ENCODE data around the gene OR4C5.
"Not testable (repeated sequence)": the region's sequence is repeated elsewhere in the genome, so short reads cannot be mapped to it uniquely, and the experiment has no call there.

Gene OR4C5

GRCh38 chr11:48366365-48366764, at the start of gene OR4C5:
Gene OR4C5, minus strand, starts transcription at chr11:48366465. Its CDS starts 0 bp downstream, at chr11:48366465.
- DNase-seq, result no peak

- DNase-seq, result no peak
These were observed 18.4 kb upstream of the OR4C5 start for GRCh38 chr11:48384670-48385069.

GRCh38 chr11:48384151-48384550, 17.9 kb upstream of the OR4C5 start:
- not testable (repeated sequence) for DNase-seq

GRCh38 chr11:48361289-48361688, 5.0 kb downstream of the OR4C5 start:
- DNase-seq, result not testable (repeated sequence)

DNA sequence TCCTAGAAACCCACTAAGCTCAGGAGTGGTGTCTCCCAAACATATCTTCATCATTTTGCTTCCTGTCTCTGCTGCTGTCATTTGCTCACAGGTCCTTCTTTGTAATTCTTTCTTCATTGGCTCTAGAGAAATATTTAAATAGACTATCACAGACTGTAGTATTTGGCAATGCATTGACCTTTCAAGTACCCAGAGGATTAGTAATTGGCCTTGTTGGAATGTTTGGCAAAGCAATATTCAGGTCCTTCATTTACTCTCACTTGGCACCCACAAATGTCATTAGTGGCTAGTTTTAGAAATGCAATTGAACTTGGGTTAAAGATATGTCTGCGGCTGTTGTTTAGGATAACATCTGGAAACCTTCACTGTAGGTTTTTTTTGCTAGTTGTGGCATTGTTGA, 11.6 kb downstream of the OR4C5 start:
- DNase-seq, result no peak

GRCh38 chr11:48354013-48354412, 12.3 kb downstream of the OR4C5 start:
- no peak for DNase-seq

DNA sequence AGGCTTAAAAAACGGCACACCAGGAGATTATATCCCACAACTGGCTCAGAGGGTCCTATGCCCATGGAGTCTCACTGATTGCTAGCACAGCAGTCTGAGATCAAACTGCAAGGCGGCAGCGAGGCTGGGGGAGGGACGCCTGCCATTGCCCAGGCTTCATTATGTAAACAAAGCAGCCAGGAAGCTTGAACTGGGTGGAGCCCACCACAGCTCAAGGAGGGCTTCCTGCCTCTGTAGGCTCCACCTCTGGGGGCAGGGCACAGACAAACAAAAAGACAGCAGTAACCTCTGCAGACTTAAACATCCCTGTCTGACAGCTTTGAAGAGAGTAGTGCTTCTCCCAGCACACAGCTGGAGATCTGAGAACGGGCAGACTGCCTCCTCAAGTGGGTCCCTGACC, 20.0 kb downstream of the OR4C5 start:
- DNase-seq, result not testable (repeated sequence)

- DNase-seq, result not testable (repeated sequence)
These were observed 23.8 kb downstream of the OR4C5 start for GRCh38 chr11:48342505-48342904.

GRCh38 chr11:48341466-48341865, 24.8 kb downstream of the OR4C5 start:
- DNase-seq, result no peak

DNA sequence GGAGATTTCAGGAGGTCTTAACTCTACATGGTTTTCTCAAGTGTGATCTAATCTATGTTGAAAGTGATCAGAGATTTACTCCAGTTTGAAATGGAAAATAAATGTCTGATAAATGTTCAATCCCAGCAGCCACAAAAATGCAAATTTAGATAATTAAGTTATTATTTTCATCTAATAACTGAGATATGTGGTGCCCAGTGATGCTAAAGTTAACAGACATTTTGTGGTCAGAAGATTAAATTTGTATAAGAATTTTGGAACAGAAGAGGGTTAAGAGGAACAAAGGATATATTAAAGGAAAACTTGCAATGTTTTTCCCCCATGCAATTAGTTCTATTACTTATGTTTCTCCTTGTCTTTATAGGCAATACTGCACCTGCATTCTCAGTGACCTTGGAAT, 41.6 kb downstream of the OR4C5 start, which contains the start of gene OR4C3:
Gene OR4C3, plus strand, starts transcription at position 301 of the 400 bp plus-strand sequence. CDS start 102 bp downstream, outside the sequence.
- not testable (repeated sequence) for DNase-seq

DNA sequence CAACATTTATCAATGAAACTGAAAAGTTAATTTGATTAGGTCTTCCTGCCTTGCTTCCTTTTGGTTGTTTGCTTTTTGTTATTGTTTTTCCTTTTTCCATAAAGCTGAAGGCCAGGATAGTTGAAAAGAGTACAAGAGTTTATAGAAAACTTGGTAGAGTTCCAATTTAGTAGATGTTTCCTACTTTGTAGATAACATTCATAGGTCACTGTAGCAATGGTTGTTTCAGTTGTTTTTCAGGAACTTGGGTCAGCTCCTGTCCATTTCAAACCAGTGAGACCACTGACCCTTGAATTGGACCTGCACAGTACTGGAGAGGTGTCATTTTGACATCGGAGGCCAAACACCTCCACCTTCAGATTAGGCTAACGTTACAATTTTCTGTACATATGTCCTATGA, 46.5 kb downstream of the OR4C5 start:
- not testable (repeated sequence) for DNase-seq
